IMR-90 (cell line): Measurements from ENCODE around the gene OR52K2. TPM values are rescaled to one million over a fixed set of nuclear protein-coding genes. Genes with fewer than 3 reads are reported as not detected.

Experiments
- ATAC-seq: fragments of 200-7000 bp; cut with Tn5 transposase; 2 replicates; pipeline ENCODE4 v1.9.1; 2020; ENCODE audit warnings: low read depth, mild to moderate bottlenecking, moderate library complexity
- BruUV-seq: library from RNA; stranded (reverse); fragments of 400-500 nt; replicated peaks from 2 replicates; lab custom pipeline; 2021; lab: Mats Ljungman, UMichigan
- CTCF ChIA-PET: fragments of 300-600 bp; formaldehyde crosslinking; extraction: SDS; loops from one replicate; lab custom pipeline; 2021; ENCODE audit warnings: antibody characterized with exemption; lab: Yijun Ruan, JAX
- POLR2A ChIA-PET: fragments of 300-600 bp; sonication (Branson Sonifier 250); formaldehyde crosslinking; loops from one replicate; lab custom pipeline; 2022; ENCODE audit warnings: antibody characterized with exemption; ENCODE audit not compliant: unreplicated experiment; lab: Charles Lee
- DNase-seq: peaks from one replicate; pipeline ENCODE4 v3.0.0; 2013
- H2AFZ ChIP-seq: replicated peaks from 2 replicates; pipeline ENCODE3; 2013; ENCODE audit warnings: low read length, mild to moderate bottlenecking; ENCODE audit not compliant: poor library complexity
- H2AK5ac ChIP-seq: 2 replicates; pipeline ENCODE4 v1.6.1; 2013; ENCODE audit warnings: low read depth, low read length, inconsistent platforms
- H2AK9ac ChIP-seq: replicated peaks from 2 replicates; pipeline ENCODE3; 2013; ENCODE audit warnings: mild to moderate bottlenecking, low read depth, low read length, moderate library complexity; ENCODE audit not compliant: poor library complexity
- H2BK120ac ChIP-seq: 2 replicates; pipeline ENCODE4 v1.6.1; 2013; ENCODE audit warnings: low read depth, low read length, inconsistent platforms
- H2BK15ac ChIP-seq: 3 replicates; pipeline ENCODE4 v1.6.1; 2013; ENCODE audit warnings: low read depth, low read length, inconsistent platforms
- H2BK20ac ChIP-seq: 2 replicates; pipeline ENCODE4 v1.6.1; 2013; ENCODE audit warnings: low read depth, mild to moderate bottlenecking, inconsistent platforms, low read length, moderate library complexity
- H2BK5ac ChIP-seq: 2 replicates; pipeline ENCODE4 v1.6.1; 2013; ENCODE audit warnings: mild to moderate bottlenecking, low read depth, low read length, inconsistent platforms; ENCODE audit not compliant: poor library complexity, severe bottlenecking
- H3K14ac ChIP-seq: replicated peaks from 2 replicates; pipeline ENCODE4 v1.6.1; 2013; ENCODE audit warnings: low read depth, low read length, inconsistent platforms
- H3K18ac ChIP-seq: 2 replicates; pipeline ENCODE4 v1.6.1; 2013; ENCODE audit warnings: low read depth, low read length, control low read depth
- H3K23ac ChIP-seq: 2 replicates; pipeline ENCODE4 v1.6.1; 2013; ENCODE audit warnings: low read depth, low read length, inconsistent platforms
- H3K27ac ChIP-seq: 2 replicates; pipeline ENCODE4 v1.5.1; 2013; ENCODE audit warnings: mild to moderate bottlenecking, control low read depth, low read length; ENCODE audit not compliant: insufficient read depth
- H3K27me3 ChIP-seq: 2 replicates; pipeline ENCODE4 v1.6.1; 2013; ENCODE audit warnings: low read length; ENCODE audit not compliant: control insufficient read depth, insufficient read depth
- H3K36me3 ChIP-seq: 2 replicates; pipeline ENCODE4 v1.6.1; 2013; ENCODE audit warnings: low read length, mixed read lengths; ENCODE audit not compliant: control insufficient read depth, insufficient read depth
- H3K4ac ChIP-seq: 2 replicates; pipeline ENCODE4 v1.6.1; 2013; ENCODE audit warnings: low read depth, low read length, inconsistent platforms
- H3K4me1 ChIP-seq: 2 replicates; pipeline ENCODE4 v1.6.1; 2013; ENCODE audit warnings: low read length, mixed read lengths; ENCODE audit not compliant: control insufficient read depth, insufficient read depth
- H3K4me2 ChIP-seq: 2 replicates; pipeline ENCODE4 v1.6.1; 2013; ENCODE audit warnings: low read depth, mild to moderate bottlenecking, control low read depth, low read length, moderate library complexity
- H3K4me3 ChIP-seq: 2 replicates; pipeline ENCODE4 v1.5.1; 2013; ENCODE audit warnings: low read depth, mild to moderate bottlenecking, control low read depth, low read length, moderate library complexity; ENCODE audit not compliant: insufficient read depth
- H3K56ac ChIP-seq: 2 replicates; pipeline ENCODE4 v1.6.1; 2013; ENCODE audit warnings: low read length, inconsistent platforms; ENCODE audit not compliant: insufficient read depth; ENCODE audit errors: extremely low read depth
- H3K79me1 ChIP-seq, 2 experiments: 2 replicates each; pipeline ENCODE4 v1.6.1; 2013; ENCODE audit warnings: low read length in 2 of 2, inconsistent platforms in 1 of 2, low read depth in 1 of 2
- H3K9ac ChIP-seq: 2 replicates; pipeline ENCODE4 v1.6.1; 2013; ENCODE audit warnings: low read depth, low read length, control low read depth
- H3K9me1 ChIP-seq: 2 replicates; pipeline ENCODE4 v1.6.1; 2013; ENCODE audit warnings: low read length, inconsistent platforms; ENCODE audit not compliant: insufficient read depth
- H3K9me3 ChIP-seq: 2 replicates; pipeline ENCODE4 v1.6.1; 2013; ENCODE audit warnings: low read length; ENCODE audit not compliant: control insufficient read depth, insufficient read depth
- H4K20me1 ChIP-seq: 2 replicates; pipeline ENCODE4 v1.6.1; 2013; ENCODE audit warnings: low read length, inconsistent platforms; ENCODE audit not compliant: insufficient read depth
- H4K5ac ChIP-seq: 2 replicates; pipeline ENCODE4 v1.6.1; 2013; ENCODE audit warnings: mild to moderate bottlenecking, low read depth, low read length, control low read depth
- H4K8ac ChIP-seq, 2 experiments: 2 replicates each; pipeline ENCODE4 v1.6.1; 2013; ENCODE audit warnings: low read depth in 2 of 2, low read length in 2 of 2, control low read depth in 1 of 2, inconsistent platforms in 1 of 2
- H4K91ac ChIP-seq: 2 replicates; pipeline ENCODE4 v1.6.1; 2013; ENCODE audit warnings: low read depth, low read length, inconsistent platforms; ENCODE audit not compliant: insufficient read depth
- BHLHE40 ChIP-seq: fragments of 150-350 bp; IDR thresholded peaks from 2 replicates; pipeline ENCODE4 v1.6.1; 2016; ENCODE audit warnings: mild to moderate bottlenecking, low read depth, low read length
- CHD1 ChIP-seq: IDR thresholded peaks from 2 replicates; pipeline ENCODE4 v1.6.1; 2012; ENCODE audit warnings: low read depth, low read length, improper control_type of control experiment
- CTCF ChIP-seq: conservative IDR thresholded peaks from 2 replicates; pipeline ENCODE4 v1.5.1; 2012; ENCODE audit warnings: mild to moderate bottlenecking, low read depth, low read length, improper control_type of control experiment
- FOS ChIP-seq: fragments of 150-350 bp; IDR thresholded peaks from 2 replicates; pipeline ENCODE4 v1.6.1; 2016; ENCODE audit warnings: low read depth, low read length
- MAZ ChIP-seq: IDR thresholded peaks from 2 replicates; pipeline ENCODE4 v1.6.1; 2012; ENCODE audit warnings: low read depth, mild to moderate bottlenecking, low read length, improper control_type of control experiment, moderate library complexity, borderline replicate concordance
- MXI1 ChIP-seq: IDR thresholded peaks from 2 replicates; pipeline ENCODE4 v1.6.1; 2012; ENCODE audit warnings: low read depth, mild to moderate bottlenecking, low read length, moderate library complexity, borderline replicate concordance
- NFE2L2 ChIP-seq: fragments of 150-350 bp; IDR thresholded peaks from 2 replicates; pipeline ENCODE4 v1.6.1; 2016; ENCODE audit warnings: low read depth, mild to moderate bottlenecking, low read length
- POLR2A ChIP-seq: IDR thresholded peaks from 2 replicates; pipeline ENCODE4 v1.6.1; 2012; ENCODE audit warnings: mild to moderate bottlenecking, low read depth, low read length
- RAD21 ChIP-seq: IDR thresholded peaks from 2 replicates; pipeline ENCODE4 v1.6.1; 2012; ENCODE audit warnings: low read length, improper control_type of control experiment
- RCOR1 ChIP-seq: IDR thresholded peaks from 2 replicates; pipeline ENCODE4 v1.6.1; 2012; ENCODE audit warnings: mild to moderate bottlenecking, low read length, improper control_type of control experiment; ENCODE audit not compliant: insufficient replicate concordance
- RFX5 ChIP-seq: IDR thresholded peaks from 2 replicates; pipeline ENCODE4 v1.8.0; 2012; ENCODE audit warnings: low read depth, mild to moderate bottlenecking, low read length, moderate library complexity
- USF2 ChIP-seq: fragments of 150-350 bp; IDR thresholded peaks from 2 replicates; pipeline ENCODE4 v1.6.1; 2017; ENCODE audit warnings: mild to moderate bottlenecking, antibody characterized with exemption, low read length, low read depth
- WGBS, 2 experiments: methylation state at CpG; one replicate each; pipeline versions ENCODE4 v1.1.5 to v1.1.7; 2013; ENCODE audit warnings: missing lambda C conversion rate in 2 of 2; ENCODE audit not compliant: insufficient read length in 1 of 2; ENCODE audit errors: extremely low coverage in 2 of 2; 5-methylcytosine and 5-hydroxymethylcytosine counted together
- dilution Hi-C: fragments of 300-500 bp; cut with HindIII; formaldehyde crosslinking; loops from one replicate; pipeline ENCODE4 v1.14.3; 2018; ENCODE audit warnings: low sequenced_read_pairs; ENCODE audit not compliant: unreplicated experiment
- in situ Hi-C: fragments of 300-500 bp; cut with MboI; formaldehyde crosslinking; loops from 3 replicates; pipeline ENCODE4 v1.14.3; 2019; ENCODE audit warnings: low sequenced_read_pairs, inconsistent platforms, mixed read lengths
- intact Hi-C: fragments of 100-400 bp; cut with micrococcal nuclease; formaldehyde crosslinking; loops from 2 replicates; pipeline ENCODE4 v1.10.0; 2022
- polyA plus RNA-seq, 3 experiments: library from polyadenylated mRNA; depleted of rRNA; stranded (reverse); fragments of >200 nt; gene quantifications; 2 replicates each; pipeline ENCODE4 v1.2.3, GENCODE V29; 2012; ENCODE audit warnings: low replicate concordance in 1 of 3
- total RNA-seq: library from RNA; depleted of rRNA; stranded (reverse); fragments of >200 nt; gene quantifications from 2 replicates; pipeline ENCODE4 v1.2.3, GENCODE V29; 2012

OR52K2 gene
- total and polyA plus RNA-seq, 2 of the 4 experiments (the other 2 are of a cell fraction) = not detected

GRCh38 chr11:4496557-4497248, 47.6 kb downstream of the OR52K2 start:
- Histone ChIP-seq H2BK120ac (no peak overlapping the region), H3K27ac (no peak overlapping the region), H3K9me3 (no peaks in the 10 kb centered on the region), H3K4me1 (no peaks in the 10 kb centered on the region), H3K14ac (no peak overlapping the region), H3K4me3 (no peak overlapping the region), H3K4ac (no peak overlapping the region), H3K23ac (no peak overlapping the region), H2AFZ (no peak overlapping the region), H3K4me2 (no peak overlapping the region), H3K36me3 (no peaks in the 10 kb centered on the region), H4K8ac (no peak overlapping the region), H2BK15ac (no peak overlapping the region), H4K5ac (no peak overlapping the region), H3K9me1 (no peaks in the 10 kb centered on the region), H3K56ac (no peak overlapping the region), H3K27me3 (peaks cover 14% of the 10 kb centered on the region), H3K79me1 (no peaks in the 10 kb centered on the region), H3K9ac (no peak overlapping the region), H4K20me1 (no peaks in the 10 kb centered on the region), H2BK5ac (no peak overlapping the region), H2AK5ac (no peak overlapping the region), H4K91ac (no peak overlapping the region), H2BK20ac (no peak overlapping the region), H3K18ac (no peak overlapping the region), H2AK9ac (no peak overlapping the region)
- ChIA-PET POLR2A (no interaction called here), CTCF (no interaction called here)
- no peak for TF ChIP-seq NFE2L2
- no peak for TF ChIP-seq CTCF
- TF ChIP-seq RFX5 = no peak
- TF ChIP-seq RCOR1 = no peak
- TF ChIP-seq MAZ = no peak
- TF ChIP-seq BHLHE40 = no peak
- no peak for TF ChIP-seq CHD1
- TF ChIP-seq MXI1 = no peak
- TF ChIP-seq POLR2A = no peak
- TF ChIP-seq USF2 = no peak
- no peak for TF ChIP-seq RAD21
- no peak for TF ChIP-seq FOS
- in situ Hi-C loops = no loop called here
- dilution Hi-C loops = no loop called here
- DNase-seq (no peak), ATAC-seq (no peak)
- intact Hi-C loops = no loop called here
- no TSS peak for BruUV-seq
- WGBS, 2 experiments = 23% methylated on average over 10 of the region's 15 CpGs; no CpG with 5 or more reads in 1 of the 2 experiments
